AML-193 (cell line): ENCODE measurements around the gene TBC1D25.
"Not testable (repeated sequence)": the region's sequence is repeated elsewhere in the genome, so short reads cannot be mapped to it uniquely, and the experiment has no call there.

Source experiments
- DNase-seq, 2 experiments: peaks; one replicate each; lab custom pipeline; 2025; lab: John Stamatoyannopoulos, UW

The TBC1D25 gene

GRCh38 chrX:48515842-48516241 is 23.7 kb upstream of the TBC1D25 start:
- no peak for DNase-seq

DNA sequence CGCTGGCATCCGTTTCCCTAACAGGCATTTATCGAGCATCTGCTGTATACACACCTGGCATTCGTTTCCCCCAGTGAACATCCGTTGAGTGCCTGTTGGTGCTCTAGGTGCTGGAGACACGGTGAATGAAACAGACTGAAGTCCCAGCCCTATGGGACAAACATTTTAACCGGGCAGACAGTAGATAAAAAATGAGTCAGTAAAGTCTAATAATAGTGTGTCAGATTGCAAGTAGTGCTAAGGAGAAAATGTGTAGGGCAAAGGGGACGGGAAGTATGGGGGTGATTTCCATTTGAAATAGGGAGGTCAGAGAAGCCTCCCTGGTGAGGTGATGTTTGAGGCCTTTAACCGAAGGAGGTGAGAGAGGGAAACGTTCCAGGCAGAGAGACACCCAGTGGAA is 23.2 kb upstream of the TBC1D25 start:
- DNase-seq, result no peak

DNA sequence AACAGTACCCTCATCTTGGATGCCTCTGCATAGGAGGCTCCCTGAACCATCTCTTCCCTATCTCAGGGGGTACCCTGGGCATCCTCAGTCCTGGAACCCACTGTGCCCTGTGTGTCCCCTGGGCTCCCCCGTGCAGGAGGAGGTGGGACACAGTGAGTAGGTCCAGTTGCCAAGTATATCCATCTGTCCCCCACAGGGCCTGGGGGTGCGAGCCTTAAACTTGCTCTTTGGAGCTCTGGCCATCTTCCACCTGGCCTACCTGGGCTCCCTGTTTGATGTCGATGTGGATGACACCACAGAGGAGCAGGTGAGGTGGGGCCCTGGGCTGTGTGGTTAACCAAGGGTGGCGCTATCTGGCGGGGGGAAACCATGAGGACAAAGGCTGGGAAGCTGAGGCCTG is 22.5 kb upstream of the TBC1D25 start:
- DNase-seq, result no peak

- not testable (repeated sequence) for DNase-seq
Measured at GRCh38 chrX:48519481-48519880, 20.0 kb upstream of the TBC1D25 start.

DNA sequence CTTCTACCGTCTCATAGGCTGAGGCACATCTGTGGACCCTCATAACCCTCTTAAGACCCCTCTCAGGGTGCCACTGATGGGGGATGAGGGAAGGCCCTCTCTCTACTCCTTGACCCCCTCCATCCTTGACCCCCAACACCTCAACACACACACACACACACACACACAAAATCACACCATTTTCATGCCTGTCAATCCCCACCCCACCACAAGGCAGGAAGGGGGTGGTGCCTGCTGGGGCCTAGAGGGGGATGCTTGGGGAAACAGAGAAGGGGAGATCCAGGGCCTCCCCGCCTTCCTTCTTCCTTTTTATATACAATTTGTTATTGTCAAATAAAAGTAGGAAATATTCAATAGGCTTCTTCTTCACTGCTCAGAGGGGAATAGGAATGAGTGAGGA is 19.1 kb upstream of the TBC1D25 start:
- no peak for DNase-seq

DNA sequence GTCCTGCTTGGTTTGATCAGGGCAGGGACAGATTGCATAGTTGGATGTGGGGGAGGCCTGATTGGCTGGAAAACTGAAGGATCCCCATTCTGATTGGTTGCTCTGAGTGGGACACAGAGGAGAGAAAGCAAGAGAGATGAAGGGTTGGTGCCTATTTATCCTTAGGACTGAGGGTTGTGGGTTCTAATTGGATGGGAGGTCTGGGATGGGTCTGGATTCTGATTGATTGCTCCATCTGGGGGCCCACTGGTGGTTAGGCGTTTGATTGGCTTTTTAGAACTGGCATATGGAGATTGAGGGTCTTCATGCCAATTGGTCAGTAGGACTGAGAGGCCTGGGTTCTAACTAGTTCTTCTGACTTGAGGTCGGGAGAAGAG is 18.6 kb upstream of the TBC1D25 start:
- DNase-seq, result peak in 1 of 2 experiments; percentile 5

DNA sequence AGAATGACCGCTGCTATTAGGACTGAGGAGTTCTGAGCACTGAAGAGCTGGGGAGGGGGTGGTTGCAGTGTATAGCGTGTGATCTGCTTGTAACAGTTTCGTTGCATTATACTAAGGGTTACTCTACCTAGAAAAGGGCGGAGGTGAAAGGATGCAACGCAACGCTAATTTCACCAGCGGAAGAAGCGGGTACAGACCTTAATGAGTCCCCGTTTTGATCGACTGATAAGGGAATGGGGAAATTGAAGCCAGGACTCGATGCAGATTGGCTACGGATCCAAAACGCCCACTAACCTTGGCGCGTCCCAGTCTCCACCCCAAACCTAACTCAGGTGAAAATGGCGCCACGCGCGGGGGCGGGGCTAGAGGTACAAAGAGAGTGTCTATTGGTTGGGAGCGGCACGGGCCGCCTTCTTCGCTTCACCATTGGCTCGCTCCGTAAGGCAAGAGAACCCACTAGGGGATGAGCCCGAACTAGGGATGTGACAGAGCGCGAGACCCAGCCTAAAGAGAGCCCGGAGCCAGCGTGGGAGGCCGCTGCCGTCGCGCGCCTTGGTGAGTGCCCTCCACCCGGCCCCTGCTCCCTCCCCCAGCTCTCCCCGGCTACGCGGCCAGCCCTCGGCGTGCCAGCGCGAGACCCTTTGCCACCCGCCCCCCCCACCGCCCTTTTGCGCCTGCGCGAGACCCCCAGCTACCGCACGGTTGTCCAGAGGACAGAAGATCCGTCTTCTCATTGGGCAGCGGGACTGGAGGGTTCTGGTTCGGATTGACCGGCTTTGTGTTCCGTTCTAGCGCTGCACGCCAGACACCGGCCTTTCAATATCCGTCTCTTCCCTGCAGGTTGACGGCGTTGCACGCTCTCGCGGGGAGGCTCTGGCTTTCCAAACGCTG is 17.9 kb upstream of the TBC1D25 start, which contains the start of gene EBP:
Gene EBP (plus strand): TSS at position 456 of the 891 bp plus-strand sequence. CDS start 1,964 bp downstream, outside the sequence.
- peak; percentile 77 to 85 for DNase-seq

DNA sequence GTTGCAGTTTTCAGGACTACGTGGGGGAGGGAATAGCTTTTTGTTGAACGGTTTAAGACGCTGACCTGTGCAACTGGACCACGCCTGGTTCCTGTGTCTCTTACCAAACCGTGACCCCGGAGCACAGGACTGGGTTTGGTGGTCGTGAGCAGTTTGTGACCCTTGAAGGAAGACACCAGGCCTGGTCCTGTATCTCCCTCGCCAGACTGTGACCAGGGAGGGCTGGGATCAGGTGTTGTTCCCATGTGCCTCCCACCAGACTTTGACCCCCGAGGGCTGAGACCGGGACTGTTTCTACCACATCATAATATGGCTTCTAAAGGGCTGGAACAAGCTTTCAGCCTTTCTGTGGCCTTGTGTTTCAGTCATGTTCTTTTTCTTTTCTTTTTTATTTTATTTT is 17.2 kb upstream of the TBC1D25 start:
- DNase-seq, result no peak

DNA sequence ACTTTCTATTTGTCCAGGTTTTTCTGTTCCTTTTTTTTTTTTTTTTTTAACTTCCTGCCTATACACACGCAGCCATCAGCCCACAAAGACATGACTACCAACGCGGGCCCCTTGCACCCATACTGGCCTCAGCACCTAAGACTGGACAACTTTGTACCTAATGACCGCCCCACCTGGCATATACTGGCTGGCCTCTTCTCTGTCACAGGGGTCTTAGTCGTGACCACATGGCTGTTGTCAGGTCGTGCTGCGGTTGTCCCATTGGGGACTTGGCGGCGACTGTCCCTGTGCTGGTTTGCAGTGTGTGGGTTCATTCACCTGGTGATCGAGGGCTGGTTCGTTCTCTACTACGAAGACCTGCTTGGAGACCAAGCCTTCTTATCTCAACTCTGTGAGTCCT is 15.8 kb upstream of the TBC1D25 start:
- no peak for DNase-seq

- not testable (repeated sequence) for DNase-seq
Measured at GRCh38 chrX:48525853-48526252, 13.7 kb upstream of the TBC1D25 start.

- DNase-seq, result no peak
Measured at GRCh38 chrX:48530736-48531135, 8.8 kb upstream of the TBC1D25 start.

GRCh38 chrX:48531358-48531959 is 8.1 kb upstream of the TBC1D25 start:
- peak in 1 of 2 experiments; percentile 9 for DNase-seq

- no peak for DNase-seq
Measured at GRCh38 chrX:48532161-48532560, 7.4 kb upstream of the TBC1D25 start.

- DNase-seq, result no peak
Measured at GRCh38 chrX:48533165-48533564, 6.3 kb upstream of the TBC1D25 start.

DNA sequence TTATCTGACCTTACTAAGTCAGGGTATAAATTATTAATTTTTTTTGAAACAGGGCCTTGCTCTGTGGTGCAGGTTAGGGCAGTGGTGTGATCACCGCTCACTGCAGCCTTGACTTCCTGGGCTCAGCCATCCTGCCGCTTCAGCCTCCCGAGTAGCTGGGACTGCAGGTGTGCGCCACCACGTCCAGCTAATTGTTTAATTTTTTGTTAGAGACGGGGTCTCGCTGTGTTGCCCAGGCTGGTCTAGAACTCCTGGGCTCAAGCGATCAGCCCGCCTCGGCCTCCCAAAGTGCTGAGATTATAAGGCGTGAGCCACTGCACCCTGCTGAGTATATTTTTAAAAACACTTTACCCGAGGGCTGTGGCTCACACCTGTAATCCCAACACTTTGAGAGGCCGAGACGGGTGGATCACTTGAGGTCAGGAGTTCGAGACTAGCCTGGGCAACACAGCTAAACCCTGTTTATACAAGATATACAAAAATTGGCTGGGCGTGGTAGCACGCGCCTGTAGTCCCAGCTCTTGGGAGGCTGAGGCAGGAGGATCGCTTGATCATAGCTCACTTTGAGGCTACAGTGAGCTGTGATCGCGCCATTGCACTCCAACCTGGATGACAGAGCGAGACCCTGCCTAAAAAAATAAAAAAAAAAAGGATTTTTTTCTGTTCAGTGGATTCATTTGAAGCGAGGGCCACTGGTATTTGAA is 721 bp upstream of the TBC1D25 start:
- DNase-seq, result no peak

GRCh38 chrX:48540028-48540375 is 488 bp downstream of the TBC1D25 start:
- peak in 1 of 2 experiments; percentile 12 for DNase-seq

GRCh38 chrX:48540480-48540879 is 966 bp downstream of the TBC1D25 start:
- DNase-seq, result no peak

GRCh38 chrX:48541140-48541814 is 1.8 kb downstream of the TBC1D25 start:
- no peak for DNase-seq

DNA sequence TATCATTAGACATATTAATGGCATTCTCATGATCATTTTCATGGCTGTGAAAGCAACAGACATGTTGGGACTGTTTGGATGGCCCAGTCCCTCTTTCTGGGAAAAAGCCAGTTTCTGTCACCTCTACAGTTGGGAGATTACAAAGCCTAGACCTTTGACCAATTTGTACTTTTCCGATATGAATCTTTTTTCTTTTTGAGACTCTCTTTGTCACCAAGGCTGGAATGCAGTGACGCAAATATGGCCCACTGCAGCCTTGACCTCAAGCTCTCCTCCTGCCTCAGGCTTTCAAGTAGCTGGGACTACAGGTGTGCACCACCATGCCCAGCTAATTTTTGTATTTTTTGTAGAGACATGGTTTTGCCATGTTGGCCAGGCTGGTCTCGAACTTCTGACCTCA is 9.4 kb downstream of the TBC1D25 start:
- DNase-seq, result no peak

DNA sequence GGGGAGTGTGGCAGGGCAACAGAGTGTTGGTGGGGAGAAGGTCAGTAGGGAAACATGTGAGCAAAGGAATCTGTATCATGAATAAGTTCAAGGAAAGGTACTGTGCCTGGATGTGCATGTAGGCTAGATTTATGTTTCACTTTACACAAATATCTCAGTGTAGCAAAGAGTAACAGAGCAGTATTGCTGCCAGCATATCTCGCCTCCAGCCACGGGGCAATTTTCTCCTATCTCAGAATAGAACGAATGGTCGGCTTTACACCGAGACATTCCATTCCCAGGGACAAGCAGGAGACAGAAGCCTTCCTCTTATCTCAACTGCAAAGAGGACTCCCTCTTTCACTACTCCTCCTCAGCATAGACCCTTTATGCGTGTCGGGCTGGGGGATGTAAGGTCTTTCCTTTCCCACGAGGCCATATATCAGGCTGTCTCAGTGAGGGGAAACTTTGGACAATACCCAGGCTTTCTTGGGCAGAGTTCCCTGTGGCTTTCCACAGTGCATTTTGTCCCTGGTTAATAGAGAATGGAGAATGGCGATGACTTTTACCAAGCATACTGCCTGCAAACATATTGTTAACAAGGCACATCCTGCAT is 16.3 kb downstream of the TBC1D25 start:
- DNase-seq, result not testable (repeated sequence)

GRCh38 chrX:48558271-48558670 is 18.8 kb downstream of the TBC1D25 start:
- no peak for DNase-seq

DNA sequence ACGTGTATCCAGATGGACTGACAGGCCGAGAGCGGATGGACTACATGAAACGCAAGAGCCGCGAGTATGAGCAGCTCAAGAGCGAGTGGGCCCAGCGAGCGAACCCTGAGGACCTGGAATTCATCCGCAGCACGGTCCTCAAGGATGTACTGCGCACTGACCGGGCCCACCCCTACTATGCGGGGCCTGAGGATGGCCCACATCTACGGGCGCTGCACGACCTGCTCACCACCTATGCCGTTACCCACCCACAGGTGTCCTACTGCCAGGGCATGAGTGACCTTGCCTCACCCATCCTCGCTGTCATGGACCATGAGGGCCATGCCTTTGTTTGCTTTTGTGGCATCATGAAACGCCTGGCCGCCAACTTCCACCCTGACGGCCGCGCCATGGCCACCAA is 20.1 kb downstream of the TBC1D25 start:
- no peak for DNase-seq
